Neuronal stem cell (in vitro differentiated cells): ENCODE data around the gene SIRT6.
A peak's percentile ranks its signal among the peaks of the same experiment; 100 is the strongest.

ENCODE experiments used
- DNase-seq: peaks from one replicate; pipeline ENCODE4 v3.0.0-alpha.2; 2013; ENCODE audit warnings: low spot score
- H2AFZ ChIP-seq: one replicate; pipeline ENCODE4 v1.6.1; 2013; ENCODE audit warnings: mild to moderate bottlenecking, low read length, inconsistent platforms
- H2AK5ac ChIP-seq: 2 replicates; pipeline ENCODE4 v1.6.1; 2013; ENCODE audit warnings: low read depth, mild to moderate bottlenecking, inconsistent platforms, low read length, moderate library complexity, mixed read lengths
- H2BK120ac ChIP-seq: 2 replicates; pipeline ENCODE4 v1.6.1; 2013; ENCODE audit warnings: low read depth, mild to moderate bottlenecking, inconsistent platforms, low read length, moderate library complexity, mixed read lengths
- H2BK12ac ChIP-seq: one replicate; pipeline ENCODE4 v1.6.1; 2013; ENCODE audit warnings: low read length, inconsistent platforms
- H2BK15ac ChIP-seq: 2 replicates; pipeline ENCODE4 v1.6.1; 2013; ENCODE audit warnings: mild to moderate bottlenecking, low read length, inconsistent platforms, mixed read lengths
- H2BK5ac ChIP-seq: one replicate; pipeline ENCODE4 v1.6.1; 2013; ENCODE audit warnings: inconsistent platforms, mild to moderate bottlenecking, low read length, moderate library complexity
- H3K14ac ChIP-seq: one replicate; pipeline ENCODE4 v1.6.1; 2013; ENCODE audit warnings: low read length, inconsistent platforms
- H3K18ac ChIP-seq: 2 replicates; pipeline ENCODE4 v1.6.1; 2013; ENCODE audit warnings: low read length, inconsistent platforms
- H3K23ac ChIP-seq: 2 replicates; pipeline ENCODE4 v1.6.1; 2013; ENCODE audit warnings: low read depth, mild to moderate bottlenecking, mixed read lengths, low read length, inconsistent platforms; ENCODE audit not compliant: poor library complexity
- H3K27ac ChIP-seq: replicated peaks from 3 replicates; pipeline ENCODE4 v1.5.1; 2013; ENCODE audit warnings: low read length, inconsistent platforms
- H3K27me3 ChIP-seq, 3 experiments: 2 replicates each; pipeline ENCODE4 v1.6.1; 2013; ENCODE audit warnings: low read length in 3 of 3, mild to moderate bottlenecking in 2 of 3, inconsistent platforms in 1 of 3, low read depth in 1 of 3, mixed read lengths in 1 of 3, moderate library complexity in 1 of 3; ENCODE audit not compliant: control insufficient read depth in 3 of 3, insufficient read depth in 3 of 3
- H3K36me3 ChIP-seq, 2 donors: replicated peaks in 1 of 2; 2 replicates each; pipeline ENCODE4 v1.6.1; 2013; ENCODE audit warnings: low read length in 2 of 2; ENCODE audit not compliant: control insufficient read depth in 2 of 2, insufficient read depth in 2 of 2
- H3K4ac ChIP-seq: 2 replicates; pipeline ENCODE4 v1.6.1; 2013; ENCODE audit warnings: inconsistent platforms, mild to moderate bottlenecking, low read length, moderate library complexity
- H3K4me1 ChIP-seq, 2 donors: 1 replicate in 1 of 2; 2 replicates in 1 of 2; pipeline ENCODE4 v1.6.1; 2013; ENCODE audit warnings: low read length in 2 of 2, low read depth in 1 of 2; ENCODE audit not compliant: control insufficient read depth in 2 of 2, insufficient read depth in 1 of 2
- H3K4me2 ChIP-seq: one replicate; pipeline ENCODE4 v1.6.1; 2013; ENCODE audit warnings: mild to moderate bottlenecking, low read length, inconsistent platforms; ENCODE audit not compliant: insufficient read depth, poor library complexity, severe bottlenecking
- H3K4me3 ChIP-seq, 2 donors: 2 replicates each; pipeline ENCODE4 v1.5.1; 2013; ENCODE audit warnings: low read length in 2 of 2, mild to moderate bottlenecking in 2 of 2, inconsistent platforms in 1 of 2, moderate library complexity in 1 of 2
- H3K79me1 ChIP-seq: one replicate; pipeline ENCODE4 v1.6.1; 2013; ENCODE audit warnings: low read depth, mild to moderate bottlenecking, inconsistent platforms, low read length, moderate library complexity
- H3K9ac ChIP-seq: one replicate; pipeline ENCODE4 v1.6.1; 2013; ENCODE audit warnings: mild to moderate bottlenecking, low read depth, low read length, inconsistent platforms; ENCODE audit not compliant: poor library complexity
- H3K9me3 ChIP-seq, 2 donors: replicated peaks in 1 of 2; 2 replicates each; pipeline versions ENCODE3 to v1.6.1; 2013; ENCODE audit warnings: low read length in 2 of 2, mild to moderate bottlenecking in 2 of 2, inconsistent platforms in 1 of 2, low read depth in 1 of 2, mixed read lengths in 1 of 2, moderate library complexity in 1 of 2; ENCODE audit not compliant: control insufficient read depth in 2 of 2, insufficient read depth in 1 of 2
- H4K8ac ChIP-seq: one replicate; pipeline ENCODE4 v1.6.1; 2013; ENCODE audit warnings: low read depth, mild to moderate bottlenecking, inconsistent platforms, low read length, moderate library complexity
- H4K91ac ChIP-seq: one replicate; pipeline ENCODE4 v1.6.1; 2013; ENCODE audit warnings: low read length, low read depth, mild to moderate bottlenecking, inconsistent platforms; ENCODE audit not compliant: poor library complexity
- WGBS, 2 donors: extraction: QIAGEN DNeasy Blood & Tissue Kit; methylation state at CpG; one replicate each; pipeline ENCODE4 v1.1.7; 2013; ENCODE audit warnings: missing lambda C conversion rate in 2 of 2, mixed read lengths in 1 of 2; ENCODE audit not compliant: insufficient read length in 2 of 2, insufficient replicate concordance in 1 of 2; ENCODE audit errors: extremely low coverage in 2 of 2; 5-methylcytosine and 5-hydroxymethylcytosine counted together

The SIRT6 gene

GRCh38 chr19:4178990-4179389, 3.4 kb downstream of the SIRT6 start:
- Histone ChIP-seq H2BK120ac (no peak overlapping the region), H3K27ac (no peak overlapping the region), H2AFZ (no peak overlapping the region), H3K79me1 (peaks cover 7% of the 10 kb centered on the region), H4K8ac (no peak overlapping the region), H2BK12ac (no peak overlapping the region), H3K18ac (no peak overlapping the region), H3K9ac (no peak overlapping the region), H3K27me3 (no peaks in the 10 kb centered on the region), H2BK5ac (no peak overlapping the region), H3K9me3 (no peaks in the 10 kb centered on the region), H3K36me3 (peaks cover 5 to 45% of the 10 kb centered on the region in 2 donors), H3K4ac (no peak overlapping the region), H3K14ac (no peak overlapping the region), H2BK15ac (no peak overlapping the region), H3K4me1 (peaks cover 0 to 4% of the 10 kb centered on the region in 2 donors), H2AK5ac (no peak overlapping the region), H3K4me2 (no peak overlapping the region), H3K4me3 (no peak overlapping the region), H4K91ac (no peak overlapping the region), H3K23ac (no peak overlapping the region)
- DNase-seq = no peak
- WGBS, 2 donors = no CpG with 5 or more reads among the region's 18 CpGs

DNA sequence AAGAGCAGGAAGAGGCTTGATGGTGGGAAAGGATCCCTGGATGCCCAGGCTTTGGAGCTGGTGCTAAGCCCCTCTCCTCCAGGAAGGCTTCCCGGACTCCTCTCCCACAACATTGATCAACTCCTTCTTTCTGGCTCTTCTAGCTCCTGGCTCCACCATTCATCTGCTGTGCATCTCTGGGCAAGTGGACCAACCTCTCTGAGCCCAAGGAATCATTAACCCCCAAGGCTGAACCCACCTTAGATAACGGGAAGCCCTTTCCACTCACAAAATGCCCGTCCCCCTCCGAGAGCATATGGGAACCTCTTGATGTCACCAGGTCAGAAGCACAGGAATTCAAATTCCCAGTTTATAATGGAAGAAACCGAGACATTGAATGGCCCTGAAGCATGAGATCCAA, 5.2 kb downstream of the SIRT6 start:
- no CpG with 5 or more reads among the region's 5 CpGs for WGBS, 2 donors
- no peak overlapping the region for H4K91ac ChIP-seq

DNA sequence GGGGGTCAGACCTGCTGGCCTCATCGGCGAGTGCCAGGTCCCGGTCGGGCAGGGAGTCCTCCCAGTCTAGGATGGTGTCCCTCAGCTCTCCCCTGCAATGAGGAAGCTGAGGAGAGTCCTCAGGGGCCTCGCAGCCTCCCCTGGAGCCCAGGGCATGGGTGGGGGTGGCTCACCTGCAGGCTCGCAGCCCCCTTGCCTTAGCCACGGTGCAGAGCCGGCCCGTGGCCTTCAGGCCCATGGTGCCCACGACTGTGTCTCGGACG, 6.8 kb downstream of the SIRT6 start:
- no CpG with 5 or more reads among the region's 12 CpGs for WGBS, 2 donors

More for the DNA sequence above, 5.2 kb downstream of the SIRT6 start:
- no peak overlapping the region for H2AK5ac ChIP-seq
- H3K14ac ChIP-seq = no peak overlapping the region
- H3K27ac ChIP-seq = no peak overlapping the region
- no peak overlapping the region for H3K18ac ChIP-seq
- H3K23ac ChIP-seq = no peak overlapping the region
- no peak for DNase-seq
- no peak overlapping the region for H2BK120ac ChIP-seq
- H2AFZ ChIP-seq = no peak overlapping the region
- H3K4me3 ChIP-seq = no peak overlapping the region
- H3K36me3 ChIP-seq = peaks cover 5 to 45% of the 10 kb centered on the region in 2 donors
- no peak overlapping the region for H4K8ac ChIP-seq
- H3K79me1 ChIP-seq = peaks cover 9% of the 10 kb centered on the region
- peaks cover 0 to 3% of the 10 kb centered on the region in 2 donors for H3K4me1 ChIP-seq
- H2BK5ac ChIP-seq = no peak overlapping the region
- H2BK15ac ChIP-seq = no peak overlapping the region
- H3K4ac ChIP-seq = no peak overlapping the region
- peak overlapping the region; percentile 2 for H3K4me2 ChIP-seq
- H3K9ac ChIP-seq = no peak overlapping the region
- H3K27me3 ChIP-seq = peaks cover 0 to 6% (median 6%) of the 10 kb centered on the region in 3 experiments
- no peaks in the 10 kb centered on the region for H3K9me3 ChIP-seq
- H2BK12ac ChIP-seq = no peak overlapping the region

GRCh38 chr19:4174895-4175668, 7.3 kb downstream of the SIRT6 start:
- Histone ChIP-seq H2BK12ac (no peak overlapping the region), H4K8ac (no peak overlapping the region), H2BK15ac (no peak overlapping the region), H3K27me3 (peaks cover 0 to 10% (median 9%) of the 10 kb centered on the region in 3 experiments), H3K4ac (no peak overlapping the region), H3K4me2 (no peak overlapping the region), H3K23ac (peak overlapping the region; percentile 80), H2BK120ac (no peak overlapping the region), H2AFZ (no peak overlapping the region), H3K27ac (no peak overlapping the region), H3K4me3 (no peak overlapping the region), H3K36me3 (peaks cover under 1 to 37% of the 10 kb centered on the region in 2 donors), H3K79me1 (peaks cover 2% of the 10 kb centered on the region), H3K9me3 (no peaks in the 10 kb centered on the region), H3K4me1 (no peaks in the 10 kb centered on the region), H2AK5ac (no peak overlapping the region), H3K9ac (no peak overlapping the region), H4K91ac (no peak overlapping the region), H2BK5ac (no peak overlapping the region), H3K14ac (no peak overlapping the region), H3K18ac (no peak overlapping the region)
- DNase-seq = no peak
- no CpG with 5 or more reads among the region's 41 CpGs for WGBS, 2 donors

More for the DNA sequence above, 6.8 kb downstream of the SIRT6 start:
- Histone ChIP-seq H2BK15ac (no peak overlapping the region), H3K4ac (no peak overlapping the region), H3K14ac (no peak overlapping the region), H2BK12ac (no peak overlapping the region), H3K4me3 (no peak overlapping the region), H2BK120ac (no peak overlapping the region), H3K4me1 (no peaks in the 10 kb centered on the region), H3K23ac (peak overlapping the region; percentile 80), H2AFZ (no peak overlapping the region), H3K27ac (no peak overlapping the region), H3K18ac (no peak overlapping the region), H3K9me3 (no peaks in the 10 kb centered on the region), H2AK5ac (no peak overlapping the region), H3K36me3 (peaks cover 4 to 43% of the 10 kb centered on the region in 2 donors), H2BK5ac (no peak overlapping the region), H3K79me1 (peaks cover 2% of the 10 kb centered on the region), H4K91ac (no peak overlapping the region), H3K9ac (no peak overlapping the region), H4K8ac (no peak overlapping the region), H3K4me2 (no peak overlapping the region), H3K27me3 (peaks cover 0 to 10% (median 9%) of the 10 kb centered on the region in 3 experiments)
- no peak for DNase-seq
